Activated T-helper 17 cell treated with anti-CD3 and anti-CD28 coated beads, Interleukin-2, amount 50 U/mL, for 72 hours (primary cell): ENCODE measurements around the gene C1orf198. TPM values are rescaled to one million over a fixed set of nuclear protein-coding genes. Genes with fewer than 3 reads are reported as not detected.

Experiments
- ATAC-seq: fragments of 150-1000 bp; cut with Tn5 transposase; replicated peaks from 2 replicates; pipeline ENCODE4 v1.10.0; 2021; ENCODE audit warnings: mild to moderate bottlenecking, moderate library complexity
- H3K27ac Mint-ChIP-seq: one replicate; pipeline ENCODE4 v1.8.0; 2022; ENCODE audit warnings: mixed read lengths
- H3K27me3 Mint-ChIP-seq: one replicate; pipeline ENCODE4 v1.8.0; 2022; ENCODE audit warnings: mixed read lengths
- H3K36me3 Mint-ChIP-seq: one replicate; pipeline ENCODE4 v1.8.0; 2022; ENCODE audit warnings: low read depth, mild to moderate bottlenecking, mixed read lengths
- H3K4me1 Mint-ChIP-seq: one replicate; pipeline ENCODE4 v1.8.0; 2022; ENCODE audit warnings: mixed read lengths
- H3K4me3 Mint-ChIP-seq: one replicate; pipeline ENCODE4 v1.8.0; 2022; ENCODE audit warnings: mild to moderate bottlenecking, mixed read lengths
- H3K9me3 Mint-ChIP-seq: one replicate; pipeline ENCODE4 v1.8.0; 2022; ENCODE audit warnings: mixed read lengths
- total RNA-seq, 2 donors: library from RNA; stranded (reverse); gene quantifications; one replicate each; pipeline ENCODE4 v1.2.3, GENCODE V29; 2022

Gene C1orf198
- total RNA-seq, 2 donors from 2014 or later, result 4.1 to 7.9 TPM

DNA sequence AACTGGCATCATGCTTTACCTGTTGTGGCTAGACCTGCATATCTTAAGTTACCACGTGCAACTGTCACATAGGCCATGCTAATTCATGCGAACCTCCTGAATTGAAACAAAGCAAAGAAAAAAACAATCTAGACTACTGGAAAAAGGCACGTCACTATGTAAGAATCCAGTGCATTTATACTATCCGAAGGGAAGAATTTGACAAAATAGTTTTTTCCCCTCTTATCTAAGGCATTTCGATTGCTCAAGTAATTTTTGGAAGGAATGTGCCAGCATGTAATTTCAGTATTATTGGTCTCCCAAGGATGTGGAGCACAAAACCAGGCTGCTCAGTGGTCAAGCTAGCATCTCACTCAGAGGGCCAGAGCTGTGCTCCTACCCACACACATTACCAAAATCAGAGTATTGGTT, 31.5 kb upstream of the C1orf198 start:
- no peak for ATAC-seq
- Mint-ChIP-seq H3K27ac (no peak overlapping the region), H3K27me3 (no peaks in the 10 kb centered on the region), H3K4me3 (no peak overlapping the region), H3K9me3 (no peaks in the 10 kb centered on the region), H3K4me1 (no peaks in the 10 kb centered on the region), H3K36me3 (peaks cover 17% of the 10 kb centered on the region)

DNA sequence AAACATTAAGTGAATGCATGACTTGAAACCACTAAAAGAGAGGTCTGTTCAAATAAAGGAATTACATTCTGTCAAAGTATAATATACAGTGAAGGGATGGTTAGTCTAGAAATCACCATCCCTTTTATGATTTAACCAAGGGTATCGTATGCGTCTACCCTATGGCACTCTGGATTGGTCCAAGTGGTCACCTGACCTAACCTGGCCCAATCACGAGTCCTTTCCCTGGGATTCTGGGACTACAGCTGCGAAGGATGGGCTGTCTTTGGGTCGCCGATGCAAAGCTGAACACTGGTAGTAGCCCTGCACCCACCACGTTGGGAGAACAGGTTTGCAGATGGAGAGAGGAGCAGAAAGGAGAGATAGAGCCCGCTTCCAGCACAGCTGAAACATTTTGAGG, 30.4 kb upstream of the C1orf198 start:
- no peaks in the 10 kb centered on the region for H3K9me3 Mint-ChIP-seq
- H3K27me3 Mint-ChIP-seq, result no peaks in the 10 kb centered on the region
- no peak overlapping the region for H3K27ac Mint-ChIP-seq

DNA sequence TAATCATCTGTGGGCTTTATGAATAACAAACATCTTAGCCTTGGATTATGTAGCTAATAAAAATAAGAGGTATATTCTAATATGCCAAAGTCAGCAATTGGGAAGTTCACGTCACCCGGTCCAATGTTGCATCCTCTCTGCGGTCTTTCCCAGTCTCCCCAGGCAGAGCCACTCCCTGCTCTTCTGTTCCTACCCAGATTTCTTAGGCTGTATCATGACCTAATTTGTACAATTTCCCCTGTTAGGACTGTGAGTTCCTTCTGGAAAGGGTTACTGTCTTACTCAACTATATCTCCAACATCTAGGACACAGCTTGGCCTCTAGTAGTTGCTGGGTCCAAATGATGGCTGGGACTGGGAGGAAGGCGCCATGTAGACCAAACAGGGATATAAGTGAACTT, 29.8 kb upstream of the C1orf198 start:
- no peak overlapping the region for H3K27ac Mint-ChIP-seq
- no peak overlapping the region for H3K4me3 Mint-ChIP-seq
- peaks cover 5% of the 10 kb centered on the region for H3K36me3 Mint-ChIP-seq
- ATAC-seq, result no peak
- H3K27me3 Mint-ChIP-seq, result no peaks in the 10 kb centered on the region
- no peaks in the 10 kb centered on the region for H3K4me1 Mint-ChIP-seq
- H3K9me3 Mint-ChIP-seq, result no peaks in the 10 kb centered on the region

More for the DNA sequence above, 30.4 kb upstream of the C1orf198 start:
- Mint-ChIP-seq H3K4me1 (no peaks in the 10 kb centered on the region), H3K4me3 (no peak overlapping the region), H3K36me3 (peaks cover 9% of the 10 kb centered on the region)
- ATAC-seq, result no peak

GRCh38 chr1:230896779-230897178, 28.5 kb upstream of the C1orf198 start:
- Mint-ChIP-seq H3K9me3 (no peaks in the 10 kb centered on the region), H3K4me1 (no peaks in the 10 kb centered on the region), H3K27me3 (peaks cover 8% of the 10 kb centered on the region), H3K27ac (no peak overlapping the region), H3K4me3 (no peak overlapping the region), H3K36me3 (peaks cover 3% of the 10 kb centered on the region)
- ATAC-seq, result no peak

GRCh38 chr1:230895452-230895851, 27.1 kb upstream of the C1orf198 start:
- no peaks in the 10 kb centered on the region for H3K36me3 Mint-ChIP-seq
- peaks cover 8% of the 10 kb centered on the region for H3K27me3 Mint-ChIP-seq
- no peaks in the 10 kb centered on the region for H3K9me3 Mint-ChIP-seq
- no peak overlapping the region for H3K27ac Mint-ChIP-seq
- ATAC-seq, result no peak
- no peaks in the 10 kb centered on the region for H3K4me1 Mint-ChIP-seq
- H3K4me3 Mint-ChIP-seq, result no peak overlapping the region

DNA sequence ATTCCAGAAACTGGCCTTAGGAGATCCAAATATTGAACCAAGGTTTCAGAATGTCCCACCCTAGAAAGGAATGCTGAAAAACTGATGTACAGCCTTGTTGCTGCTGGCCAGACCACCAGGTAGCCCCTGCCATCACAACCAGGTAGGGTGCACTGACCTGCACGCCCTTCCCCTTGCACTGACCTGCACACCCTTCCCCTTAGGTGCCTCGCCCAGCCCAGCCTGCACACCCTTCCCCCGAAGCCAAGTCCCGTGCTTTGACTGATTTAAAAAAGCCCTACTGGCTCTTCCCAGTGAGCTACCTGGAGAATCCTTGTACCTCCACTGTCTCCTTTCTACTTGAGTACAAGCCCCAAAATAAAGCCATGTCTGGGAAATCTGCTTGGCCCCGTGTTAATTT, 26.3 kb upstream of the C1orf198 start:
- Mint-ChIP-seq H3K27ac (no peak overlapping the region), H3K36me3 (no peaks in the 10 kb centered on the region), H3K4me1 (no peaks in the 10 kb centered on the region), H3K4me3 (no peak overlapping the region), H3K27me3 (peaks cover 8% of the 10 kb centered on the region), H3K9me3 (no peaks in the 10 kb centered on the region)
- ATAC-seq, result no peak

- no peak for ATAC-seq
- Mint-ChIP-seq H3K9me3 (no peaks in the 10 kb centered on the region), H3K27me3 (peaks cover 8% of the 10 kb centered on the region), H3K4me1 (no peaks in the 10 kb centered on the region), H3K27ac (no peak overlapping the region), H3K36me3 (no peaks in the 10 kb centered on the region), H3K4me3 (no peak overlapping the region)
These were observed 25.7 kb upstream of the C1orf198 start for GRCh38 chr1:230894032-230894431.

GRCh38 chr1:230892018-230892491, 23.7 kb upstream of the C1orf198 start:
- Mint-ChIP-seq H3K27ac (peak overlapping the region; percentile 58), H3K4me1 (no peaks in the 10 kb centered on the region), H3K4me3 (no peak overlapping the region), H3K27me3 (peaks cover 14% of the 10 kb centered on the region), H3K9me3 (no peaks in the 10 kb centered on the region), H3K36me3 (no peaks in the 10 kb centered on the region)
- no peak for ATAC-seq

GRCh38 chr1:230891413-230891812, 23.1 kb upstream of the C1orf198 start:
- no peaks in the 10 kb centered on the region for H3K9me3 Mint-ChIP-seq
- no peak overlapping the region for H3K4me3 Mint-ChIP-seq
- H3K27me3 Mint-ChIP-seq, result peaks cover 14% of the 10 kb centered on the region
- no peaks in the 10 kb centered on the region for H3K4me1 Mint-ChIP-seq
- H3K36me3 Mint-ChIP-seq, result no peaks in the 10 kb centered on the region
- no peak for ATAC-seq
- H3K27ac Mint-ChIP-seq, result no peak overlapping the region

DNA sequence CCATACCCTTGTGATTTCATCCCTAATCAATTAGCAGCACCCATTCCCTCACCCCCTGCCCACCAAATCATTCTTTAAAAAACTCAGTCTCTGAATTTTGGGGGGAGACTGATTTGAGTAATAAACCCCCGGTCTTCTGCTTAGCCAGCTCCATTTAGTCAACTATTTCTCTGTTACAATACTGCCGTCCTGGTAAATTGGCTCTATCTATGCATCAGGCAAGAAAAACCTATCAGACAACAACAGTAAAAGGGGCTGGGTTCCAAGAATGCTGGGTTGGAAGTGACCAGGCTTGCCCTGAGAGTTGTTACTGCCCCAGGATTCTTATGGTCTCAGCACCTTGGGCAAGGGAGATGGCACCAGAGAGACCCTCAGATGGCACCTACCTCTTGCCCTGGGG, 16.3 kb upstream of the C1orf198 start:
- Mint-ChIP-seq H3K36me3 (no peaks in the 10 kb centered on the region), H3K27ac (no peak overlapping the region), H3K4me1 (no peaks in the 10 kb centered on the region), H3K4me3 (no peak overlapping the region), H3K9me3 (peaks cover 4% of the 10 kb centered on the region), H3K27me3 (peaks cover 45% of the 10 kb centered on the region)
- ATAC-seq, result no peak

GRCh38 chr1:230883967-230884366, 15.6 kb upstream of the C1orf198 start:
- H3K27me3 Mint-ChIP-seq, result peaks cover 45% of the 10 kb centered on the region
- peaks cover 4% of the 10 kb centered on the region for H3K9me3 Mint-ChIP-seq
- no peak for ATAC-seq
- no peak overlapping the region for H3K4me3 Mint-ChIP-seq
- H3K27ac Mint-ChIP-seq, result no peak overlapping the region
- no peaks in the 10 kb centered on the region for H3K36me3 Mint-ChIP-seq
- no peaks in the 10 kb centered on the region for H3K4me1 Mint-ChIP-seq

GRCh38 chr1:230879778-230880177, 11.5 kb upstream of the C1orf198 start:
- Mint-ChIP-seq H3K27ac (no peak overlapping the region), H3K36me3 (no peaks in the 10 kb centered on the region), H3K9me3 (no peaks in the 10 kb centered on the region), H3K4me1 (no peaks in the 10 kb centered on the region), H3K4me3 (no peak overlapping the region), H3K27me3 (peaks cover 51% of the 10 kb centered on the region)
- no peak for ATAC-seq

DNA sequence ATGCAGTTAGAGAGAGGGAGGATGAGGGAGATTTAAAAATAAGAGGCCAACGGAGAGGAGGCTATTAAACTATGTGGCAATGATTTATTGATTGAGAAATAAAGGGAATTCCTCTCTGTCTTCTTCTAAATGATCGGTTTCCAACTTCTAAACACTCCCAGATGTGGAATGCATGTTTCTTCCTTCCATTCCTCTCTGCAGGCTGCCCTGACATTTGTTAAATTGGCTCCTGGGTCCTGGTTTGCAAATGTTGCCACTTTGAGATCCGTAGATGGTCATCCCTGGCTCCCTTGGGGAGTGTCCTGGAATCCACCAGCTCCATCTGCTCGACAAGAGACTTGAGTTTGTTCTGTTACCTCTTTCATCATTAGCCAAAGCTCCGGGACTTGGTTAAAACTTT, 10.3 kb upstream of the C1orf198 start:
- no peaks in the 10 kb centered on the region for H3K4me1 Mint-ChIP-seq
- no peak overlapping the region for H3K4me3 Mint-ChIP-seq
- H3K9me3 Mint-ChIP-seq, result no peaks in the 10 kb centered on the region
- no peaks in the 10 kb centered on the region for H3K36me3 Mint-ChIP-seq
- no peak for ATAC-seq
- peaks cover 51% of the 10 kb centered on the region for H3K27me3 Mint-ChIP-seq
- no peak overlapping the region for H3K27ac Mint-ChIP-seq

DNA sequence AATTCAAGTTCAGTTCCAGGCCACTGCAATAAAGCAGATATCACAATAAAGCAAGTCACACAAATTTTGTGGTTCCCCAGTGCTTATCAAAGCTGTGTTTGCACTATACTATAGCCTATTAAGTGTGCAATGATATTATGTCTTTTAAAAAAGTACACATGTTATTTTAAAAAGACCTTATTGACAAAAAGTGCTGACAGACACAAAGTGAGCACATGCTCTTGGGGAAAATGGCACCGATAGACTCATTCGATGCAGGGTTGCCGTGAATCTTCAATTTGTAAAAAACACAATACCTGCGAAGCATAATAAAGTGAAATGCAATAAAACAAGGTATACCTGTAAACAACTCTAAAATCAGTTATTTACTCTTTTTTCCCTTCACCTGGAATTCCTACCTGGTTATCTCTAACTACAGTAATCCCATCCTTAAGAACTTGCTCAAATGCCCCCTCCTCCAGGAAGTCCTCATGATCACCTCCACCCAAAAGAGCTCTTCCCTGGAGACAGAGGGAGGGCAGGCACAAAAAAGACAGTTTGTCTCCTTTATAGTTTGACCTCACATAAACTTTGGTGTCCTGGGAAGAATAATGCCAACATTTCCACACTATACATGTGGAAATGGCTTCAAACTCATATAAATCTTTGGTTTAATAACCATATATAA, 9.7 kb upstream of the C1orf198 start:
- Mint-ChIP-seq H3K4me1 (no peaks in the 10 kb centered on the region), H3K27ac (no peak overlapping the region), H3K9me3 (no peaks in the 10 kb centered on the region), H3K36me3 (no peaks in the 10 kb centered on the region), H3K4me3 (no peak overlapping the region), H3K27me3 (peaks cover 50% of the 10 kb centered on the region)
- no peak for ATAC-seq

DNA sequence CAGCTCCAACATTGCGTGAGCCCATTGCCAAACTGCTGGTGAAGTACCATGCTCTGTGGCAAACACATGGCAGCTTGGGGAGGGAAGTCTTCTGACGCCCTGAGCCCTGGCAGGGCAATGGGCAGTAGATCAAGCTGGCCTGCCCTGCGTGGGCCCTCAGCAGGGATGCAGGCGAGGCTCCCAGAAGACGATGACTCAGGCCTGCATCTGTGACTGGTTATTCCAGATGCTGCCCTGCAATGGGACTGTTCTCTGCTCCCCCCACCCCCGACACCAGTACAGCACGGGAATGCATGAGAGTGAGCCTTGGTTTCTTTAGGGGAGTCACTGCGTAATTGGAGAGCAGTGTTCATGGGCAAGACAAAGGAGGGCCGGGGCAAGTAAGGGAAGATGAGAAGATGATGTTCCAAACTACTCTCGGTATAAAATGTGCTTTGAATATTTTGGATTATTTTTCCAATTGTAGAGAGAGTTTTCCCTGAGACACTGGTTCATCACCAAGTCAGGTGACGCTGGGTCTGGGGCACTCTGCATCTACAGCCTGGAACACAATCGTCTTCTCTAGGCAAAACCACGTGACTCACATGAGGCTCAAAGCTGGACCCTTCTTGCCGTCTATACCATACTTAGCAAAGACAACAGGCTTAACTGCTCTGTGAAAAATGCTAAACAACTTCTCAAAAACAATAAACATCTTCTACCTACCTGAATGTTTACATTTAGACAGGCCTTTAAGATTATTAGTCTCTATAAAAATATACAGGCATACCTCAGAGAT, 9.0 kb upstream of the C1orf198 start:
- ATAC-seq, result no peak
- Mint-ChIP-seq H3K4me1 (no peaks in the 10 kb centered on the region), H3K27ac (no peak overlapping the region)

More for the DNA sequence above, 9.0 kb upstream of the C1orf198 start:
- no peaks in the 10 kb centered on the region for H3K9me3 Mint-ChIP-seq
- H3K27me3 Mint-ChIP-seq, result peaks cover 45% of the 10 kb centered on the region
- H3K4me3 Mint-ChIP-seq, result no peak overlapping the region
- no peaks in the 10 kb centered on the region for H3K36me3 Mint-ChIP-seq
